Smooth muscle cell (in vitro differentiated cells): ENCODE measurements around the gene YLPM1. TPM values are rescaled to one million over a fixed set of nuclear protein-coding genes. Genes with fewer than 3 reads are reported as not detected.

Source experiments
- DNase-seq: peaks from one replicate; lab custom pipeline; 2025; ENCODE audit not compliant: unreplicated experiment; lab: John Stamatoyannopoulos, UW
- H2AFZ ChIP-seq: fragments of 200-600 bp; sonication (generic); 2 replicates; pipeline ENCODE4 v1.6.0; 2016; ENCODE audit warnings: antibody characterized with exemption, low read depth, mild to moderate bottlenecking
- H3F3A ChIP-seq: fragments of 200-600 bp; sonication (generic); 2 replicates; pipeline ENCODE4 v1.6.0; 2017; ENCODE audit warnings: antibody characterized with exemption, low read depth
- H3K27ac ChIP-seq: fragments of 200-600 bp; sonication (generic); 2 replicates; pipeline ENCODE4 v1.5.1; 2016; ENCODE audit warnings: low read depth, mild to moderate bottlenecking
- H3K27me3 ChIP-seq: fragments of 200-600 bp; sonication (generic); 2 replicates; pipeline ENCODE4 v1.6.1; 2016; ENCODE audit warnings: low read depth, mild to moderate bottlenecking
- H3K36me3 ChIP-seq: fragments of 200-600 bp; sonication (generic); 2 replicates; pipeline ENCODE4 v1.5.1; 2016; ENCODE audit warnings: low read depth
- H3K4me1 ChIP-seq: fragments of 200-600 bp; sonication (generic); 2 replicates; pipeline ENCODE4 v1.5.1; 2016; ENCODE audit warnings: low read depth
- H3K4me2 ChIP-seq: fragments of 200-600 bp; sonication (generic); 2 replicates; pipeline ENCODE4 v1.6.0; 2016; ENCODE audit warnings: mild to moderate bottlenecking
- H3K4me3 ChIP-seq: fragments of 200-600 bp; sonication (generic); 2 replicates; pipeline ENCODE4 v1.5.1; 2016; ENCODE audit warnings: mild to moderate bottlenecking
- H3K79me2 ChIP-seq: fragments of 200-600 bp; sonication (generic); 2 replicates; pipeline ENCODE4 v1.6.0; 2016; ENCODE audit warnings: low read depth, mild to moderate bottlenecking
- H3K9ac ChIP-seq: fragments of 200-600 bp; sonication (generic); 2 replicates; pipeline ENCODE4 v1.6.0; 2016; ENCODE audit warnings: low read depth
- H3K9me3 ChIP-seq: fragments of 200-600 bp; sonication (generic); replicated peaks from 2 replicates; pipeline ENCODE4 v1.5.1; 2016; ENCODE audit warnings: low read depth
- H4K20me1 ChIP-seq: fragments of 200-600 bp; sonication (generic); 2 replicates; pipeline ENCODE4 v1.6.0; 2016; ENCODE audit warnings: low read depth
- WGBS: methylation state at CpG from one replicate; pipeline ENCODE4 v1.1.7; 2016; ENCODE audit warnings: low lambda C conversion rate; 5-methylcytosine and 5-hydroxymethylcytosine counted together
- polyA plus RNA-seq: library from polyadenylated mRNA; unstranded; fragments of >200 nt; fragmentation: Nextera tagmentation; extraction: Ambion mirVana; gene quantifications from 2 replicates; pipeline ENCODE4 v1.2.1, GENCODE V29; 2016
- total RNA-seq: library from RNA; depleted of rRNA; stranded (reverse); fragments of >200 nt; gene quantifications from 2 replicates; pipeline ENCODE4 v1.2.3, GENCODE V29; 2014
- TF ChIP-seq, protein P1 (sequence below): fragments of 200-600 bp; sonication (generic); IDR thresholded peaks from 2 replicates; pipeline ENCODE4 v1.5.1; 2017; ENCODE audit warnings: borderline replicate concordance, mild to moderate bottlenecking, antibody characterized with exemption; ENCODE audit not compliant: insufficient read depth, poor library complexity, severe bottlenecking

The YLPM1 gene
- total and polyA plus RNA-seq, 2 experiments from 2014 or later, result 15.5 to 29.7 TPM

DNA sequence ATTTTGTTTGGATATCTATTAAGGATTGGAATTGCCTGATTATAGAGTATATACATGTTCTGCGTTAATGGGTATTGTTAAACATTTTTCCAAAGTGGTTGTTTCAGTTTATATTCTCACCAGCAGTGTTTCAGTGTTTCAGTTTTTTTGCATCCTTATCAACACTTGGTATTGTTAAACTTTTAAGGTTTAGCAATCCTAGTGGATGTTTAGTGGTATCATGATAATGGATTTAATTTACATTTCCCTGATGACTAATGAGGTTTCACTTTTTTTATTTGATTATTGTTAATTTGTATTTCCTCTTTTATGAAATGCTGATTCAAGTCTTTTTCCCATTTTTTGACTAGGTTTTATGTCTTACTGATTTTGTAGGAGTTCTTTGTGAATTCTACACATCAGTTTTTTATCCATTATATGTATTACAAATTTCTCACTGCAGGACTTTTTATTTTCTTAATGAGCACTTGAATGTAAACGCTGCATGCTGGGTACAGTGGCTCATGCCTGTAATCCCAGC lies 23.7 kb downstream of the YLPM1 start:
- H4K20me1 ChIP-seq, result peaks cover 70% of the 10 kb centered on the region
- no peak overlapping the region for H2AFZ ChIP-seq
- H3K36me3 ChIP-seq, result peaks cover 36% of the 10 kb centered on the region
- no peaks in the 10 kb centered on the region for H3K27me3 ChIP-seq
- no peak overlapping the region for H3K4me2 ChIP-seq
- H3F3A ChIP-seq, result no peaks in the 10 kb centered on the region
- peaks cover 53% of the 10 kb centered on the region for H3K79me2 ChIP-seq
- DNase-seq, result no peak
- H3K4me3 ChIP-seq, result no peak overlapping the region
- TF ChIP-seq, protein P1, sequence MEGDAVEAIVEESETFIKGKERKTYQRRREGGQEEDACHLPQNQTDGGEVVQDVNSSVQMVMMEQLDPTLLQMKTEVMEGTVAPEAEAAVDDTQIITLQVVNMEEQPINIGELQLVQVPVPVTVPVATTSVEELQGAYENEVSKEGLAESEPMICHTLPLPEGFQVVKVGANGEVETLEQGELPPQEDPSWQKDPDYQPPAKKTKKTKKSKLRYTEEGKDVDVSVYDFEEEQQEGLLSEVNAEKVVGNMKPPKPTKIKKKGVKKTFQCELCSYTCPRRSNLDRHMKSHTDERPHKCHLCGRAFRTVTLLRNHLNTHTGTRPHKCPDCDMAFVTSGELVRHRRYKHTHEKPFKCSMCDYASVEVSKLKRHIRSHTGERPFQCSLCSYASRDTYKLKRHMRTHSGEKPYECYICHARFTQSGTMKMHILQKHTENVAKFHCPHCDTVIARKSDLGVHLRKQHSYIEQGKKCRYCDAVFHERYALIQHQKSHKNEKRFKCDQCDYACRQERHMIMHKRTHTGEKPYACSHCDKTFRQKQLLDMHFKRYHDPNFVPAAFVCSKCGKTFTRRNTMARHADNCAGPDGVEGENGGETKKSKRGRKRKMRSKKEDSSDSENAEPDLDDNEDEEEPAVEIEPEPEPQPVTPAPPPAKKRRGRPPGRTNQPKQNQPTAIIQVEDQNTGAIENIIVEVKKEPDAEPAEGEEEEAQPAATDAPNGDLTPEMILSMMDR, result no peak
- 100% methylated on average over 2 of the region's 2 CpGs for WGBS
- H3K4me1 ChIP-seq, result peaks cover 3% of the 10 kb centered on the region
- no peak overlapping the region for H3K9ac ChIP-seq
- H3K27ac ChIP-seq, result no peak overlapping the region
- no peaks in the 10 kb centered on the region for H3K9me3 ChIP-seq

GRCh38 chr14:74792249-74793039 lies 29.3 kb downstream of the YLPM1 start:
- Histone ChIP-seq H3F3A (no peaks in the 10 kb centered on the region), H3K36me3 (peaks cover 4% of the 10 kb centered on the region), H4K20me1 (peaks cover 89% of the 10 kb centered on the region), H3K4me2 (no peak overlapping the region), H3K27me3 (no peaks in the 10 kb centered on the region), H3K27ac (no peak overlapping the region), H3K9ac (no peak overlapping the region), H3K79me2 (peaks cover 77% of the 10 kb centered on the region), H3K4me3 (no peak overlapping the region), H3K4me1 (peaks cover 8% of the 10 kb centered on the region), H2AFZ (no peak overlapping the region), H3K9me3 (no peaks in the 10 kb centered on the region)
- WGBS, result 60% methylated on average over 7 of the region's 7 CpGs
- no peak for DNase-seq
- TF ChIP-seq, protein P1, result no peak

- no peak overlapping the region for H3K9ac ChIP-seq
- no peak overlapping the region for H3K4me3 ChIP-seq
Observed at GRCh38 chr14:74793506-74794155, 30.5 kb downstream of the YLPM1 start.

More at GRCh38 chr14:74793506-74794155, 30.5 kb downstream of the YLPM1 start:
- H3K9me3 ChIP-seq, result no peaks in the 10 kb centered on the region
- H4K20me1 ChIP-seq, result peaks cover 95% of the 10 kb centered on the region
- H3K79me2 ChIP-seq, result peaks cover 72% of the 10 kb centered on the region
- no peak overlapping the region for H2AFZ ChIP-seq
- H3K27ac ChIP-seq, result no peak overlapping the region
- H3K27me3 ChIP-seq, result no peaks in the 10 kb centered on the region
- H3K4me1 ChIP-seq, result peaks cover 8% of the 10 kb centered on the region
- 87% methylated on average over 3 of the region's 3 CpGs for WGBS
- no peaks in the 10 kb centered on the region for H3F3A ChIP-seq
- TF ChIP-seq, protein P1, result peak; percentile 25
- H3K4me2 ChIP-seq, result no peak overlapping the region
- H3K36me3 ChIP-seq, result no peaks in the 10 kb centered on the region
- no peak for DNase-seq
